Endothelial cell of umbilical vein (primary cell): ENCODE measurements around the gene AGPS. TPM values are rescaled to one million over a fixed set of nuclear protein-coding genes. Genes with fewer than 3 reads are reported as not detected.

Source experiments
- BruUV-seq: library from RNA; stranded (reverse); fragments of 400-500 nt; replicated peaks from 2 replicates; lab custom pipeline; 2021; lab: Mats Ljungman, UMichigan
- CTCF ChIA-PET: fragments of 300-600, 350-600 bp; sonication (Branson Sonifier 250); formaldehyde crosslinking; loops from one replicate; lab custom pipeline; 2021; ENCODE audit warnings: antibody characterized with exemption, inconsistent platforms; lab: Charles Lee
- POLR2A ChIA-PET: fragments of 300-600, 350-600 bp; sonication (Branson Sonifier 250); formaldehyde crosslinking; loops from one replicate; lab custom pipeline; 2021; ENCODE audit warnings: antibody characterized with exemption, inconsistent platforms; lab: Charles Lee
- DNase-seq: peaks from one replicate; pipeline ENCODE4 v3.0.0-alpha.2; 2011; ENCODE audit warnings: low read depth, low spot score
- FAIRE-seq: peaks from 2 replicates; lab custom pipeline; 2011; peaks lifted over from hg19 to GRCh38; lab: Jason Lieb, UNC
- H2AFZ ChIP-seq: 2 replicates; pipeline ENCODE4 v1.6.0; 2012; ENCODE audit warnings: low read depth, low read length, control low read depth, inconsistent platforms
- H3K27ac ChIP-seq: 2 replicates; pipeline ENCODE4 v1.5.1; 2011; ENCODE audit warnings: low read depth, mild to moderate bottlenecking, control low read depth, low read length, moderate library complexity; ENCODE audit not compliant: insufficient read depth
- H3K27me3 ChIP-seq, 2 experiments: 2 replicates each; pipeline versions ENCODE4 v1.6.0 to v1.6.1; 2011; ENCODE audit warnings: low read length in 2 of 2, mixed read lengths in 1 of 2; ENCODE audit not compliant: control insufficient read depth in 2 of 2, insufficient read depth in 2 of 2
- H3K36me3 ChIP-seq, 2 experiments: 2 replicates in 1 of 2; 3 replicates in 1 of 2; pipeline ENCODE4 v1.5.1; 2011; ENCODE audit warnings: low read length in 2 of 2, mild to moderate bottlenecking in 1 of 2, moderate library complexity in 1 of 2; ENCODE audit not compliant: control insufficient read depth in 2 of 2, insufficient read depth in 2 of 2; ENCODE audit errors: extremely low read depth in 1 of 2
- H3K4me1 ChIP-seq: 3 replicates; pipeline ENCODE4 v1.5.1; 2011; ENCODE audit warnings: mild to moderate bottlenecking, low read length; ENCODE audit not compliant: control insufficient read depth, insufficient read depth; ENCODE audit errors: extremely low read depth
- H3K4me2 ChIP-seq: 2 replicates; pipeline ENCODE4 v1.6.1; 2011; ENCODE audit warnings: low read length, control low read depth, mixed read lengths; ENCODE audit not compliant: insufficient read depth
- H3K4me3 ChIP-seq, 3 experiments: fragments of 200-600 bp in 1 of 3; sonication (generic), shearing (Covaris generic) in 1 of 3; replicated peaks in 1 of 3; 2 replicates each; pipeline ENCODE4 v1.5.1; 2011 to 2016; ENCODE audit warnings: control low read depth in 3 of 3, low read length in 3 of 3, mild to moderate bottlenecking in 2 of 3, inconsistent platforms in 1 of 3, low read depth in 1 of 3, moderate library complexity in 1 of 3; ENCODE audit not compliant: insufficient read depth in 1 of 3
- H3K79me2 ChIP-seq: 2 replicates; pipeline ENCODE4 v1.6.0; 2012; ENCODE audit warnings: low read length, inconsistent platforms; ENCODE audit not compliant: control insufficient read depth, insufficient read depth
- H3K9ac ChIP-seq: replicated peaks from 2 replicates; pipeline ENCODE3; 2011; ENCODE audit warnings: low read length, control low read depth; ENCODE audit not compliant: insufficient read depth; ENCODE audit errors: extremely low read depth
- H3K9me1 ChIP-seq: replicated peaks from 3 replicates; pipeline ENCODE4 v1.6.0; 2011; ENCODE audit warnings: mild to moderate bottlenecking, low read length; ENCODE audit not compliant: control insufficient read depth, insufficient read depth; ENCODE audit errors: extremely low read depth
- H3K9me3 ChIP-seq: replicated peaks from 2 replicates; pipeline ENCODE4 v1.5.1; 2012; ENCODE audit warnings: low read length, inconsistent platforms; ENCODE audit not compliant: control insufficient read depth, insufficient read depth
- H4K20me1 ChIP-seq: replicated peaks from 2 replicates; pipeline ENCODE3; 2011; ENCODE audit warnings: mild to moderate bottlenecking, low read length; ENCODE audit not compliant: control insufficient read depth, insufficient read depth; ENCODE audit errors: extremely low read depth
- GATA2 ChIP-seq: IDR thresholded peaks from 2 replicates; pipeline ENCODE4 v1.7.0; 2011; ENCODE audit warnings: low read depth, mild to moderate bottlenecking, moderate library complexity, mixed read lengths, low read length; ENCODE audit not compliant: insufficient read length, insufficient read depth
- JUN ChIP-seq: IDR thresholded peaks from 2 replicates; pipeline ENCODE4 v1.6.1; 2011; ENCODE audit warnings: borderline replicate concordance, low read depth; ENCODE audit not compliant: insufficient read length, insufficient read depth
- POLR2A ChIP-seq: IDR thresholded peaks from 2 replicates; pipeline ENCODE4 v1.6.1; 2012; ENCODE audit warnings: low read depth, mild to moderate bottlenecking, control low read depth, low read length
- POLR2AphosphoS5 ChIP-seq: IDR thresholded peaks from 2 replicates; pipeline ENCODE4 v1.6.1; 2012; ENCODE audit warnings: low read depth, mild to moderate bottlenecking, control low read depth, low read length, moderate library complexity; ENCODE audit not compliant: insufficient read depth
- dilution Hi-C: fragments of 300-500 bp; cut with MboI; formaldehyde crosslinking; loops from one replicate; pipeline ENCODE4 v1.15.0; 2019; ENCODE audit warnings: low sequenced_read_pairs; ENCODE audit not compliant: extremely low pct_ligation_motif_present
- intact Hi-C: fragments of 100-400 bp; cut with micrococcal nuclease; formaldehyde crosslinking; loops from one replicate; pipeline ENCODE4 v1.10.0; 2022
- polyA plus RNA-seq, 4 experiments: library from polyadenylated mRNA; depleted of rRNA in 3 of 4; stranded (reverse) in 3 of 4; unstranded in 1 of 4; fragments of >200 nt; gene quantifications; 2 replicates each; pipeline versions ENCODE4 v1.2.1 to v1.2.3, GENCODE V29; 2011 to 2012; ENCODE audit warnings: missing spikeins in 1 of 4
- total RNA-seq: library from RNA; stranded (reverse); gene quantifications from 2 replicates; pipeline ENCODE4 v1.2.3, GENCODE V29; 2021
- TF ChIP-seq, protein P1 (sequence below), 2 donors: IDR thresholded peaks; 1 replicate in 1 of 2; 2 replicates in 1 of 2; pipeline ENCODE4 v1.5.1; 2011; ENCODE audit warnings: low read length in 2 of 2, mild to moderate bottlenecking in 2 of 2, moderate library complexity in 2 of 2, control low read depth in 1 of 2, inconsistent platforms in 1 of 2, low read depth in 1 of 2; ENCODE audit not compliant: insufficient read depth in 1 of 2; ENCODE audit errors: extremely low read depth in 1 of 2
- TF ChIP-seq, protein P2 (sequence below): IDR thresholded peaks from 2 replicates; pipeline ENCODE4 v1.6.1; 2011; ENCODE audit not compliant: insufficient read depth, insufficient read length

The AGPS gene
- total and polyA plus RNA-seq, 2 donors (not counting 3 experiments of a cell fraction or from before 2014, with no cell fraction given) = 10.1 to 96.5 TPM

GRCh38 chr2:177541258-177541991 lies 148.9 kb downstream of the AGPS start:
- Histone ChIP-seq H3K4me1 (no peaks in the 10 kb centered on the region), H3K27me3 (no peaks in the 10 kb centered on the region), H3K9ac (no peak overlapping the region), H4K20me1 (no peaks in the 10 kb centered on the region), H3K4me3 (no peak overlapping the region), H3K27ac (no peak overlapping the region), H3K9me1 (no peaks in the 10 kb centered on the region), H3K36me3 (no peaks in the 10 kb centered on the region), H3K79me2 (no peaks in the 10 kb centered on the region), H3K4me2 (no peak overlapping the region), H3K9me3 (no peaks in the 10 kb centered on the region), H2AFZ (no peak overlapping the region)
- intact Hi-C loops = no loop called here
- TF ChIP-seq POLR2A = no peak
- TF ChIP-seq JUN = no peak
- TF ChIP-seq, protein P1, sequence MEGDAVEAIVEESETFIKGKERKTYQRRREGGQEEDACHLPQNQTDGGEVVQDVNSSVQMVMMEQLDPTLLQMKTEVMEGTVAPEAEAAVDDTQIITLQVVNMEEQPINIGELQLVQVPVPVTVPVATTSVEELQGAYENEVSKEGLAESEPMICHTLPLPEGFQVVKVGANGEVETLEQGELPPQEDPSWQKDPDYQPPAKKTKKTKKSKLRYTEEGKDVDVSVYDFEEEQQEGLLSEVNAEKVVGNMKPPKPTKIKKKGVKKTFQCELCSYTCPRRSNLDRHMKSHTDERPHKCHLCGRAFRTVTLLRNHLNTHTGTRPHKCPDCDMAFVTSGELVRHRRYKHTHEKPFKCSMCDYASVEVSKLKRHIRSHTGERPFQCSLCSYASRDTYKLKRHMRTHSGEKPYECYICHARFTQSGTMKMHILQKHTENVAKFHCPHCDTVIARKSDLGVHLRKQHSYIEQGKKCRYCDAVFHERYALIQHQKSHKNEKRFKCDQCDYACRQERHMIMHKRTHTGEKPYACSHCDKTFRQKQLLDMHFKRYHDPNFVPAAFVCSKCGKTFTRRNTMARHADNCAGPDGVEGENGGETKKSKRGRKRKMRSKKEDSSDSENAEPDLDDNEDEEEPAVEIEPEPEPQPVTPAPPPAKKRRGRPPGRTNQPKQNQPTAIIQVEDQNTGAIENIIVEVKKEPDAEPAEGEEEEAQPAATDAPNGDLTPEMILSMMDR (IDR thresholded peaks at IDR 0.05; ENCODE audit: extremely low read depth in 1 of 2, insufficient read depth in 1 of 2, low read depth in 1 of 2, low read length in 2 of 2) = no peak
- FAIRE-seq = no peak
- BruUV-seq = no TSS peak
- POLR2A ChIA-PET = no interaction called here
- dilution Hi-C loops = no loop called here
- DNase-seq = no peak
- CTCF ChIA-PET = interaction anchor here (1.2 to 1.8 kb wide), 6 partner anchors 10 to 63 kb away, joined by 3 to 6 read pairs (median 3); no protein-coding TSS in a partner anchor

GRCh38 chr2:177542396-177542795 lies 149.8 kb downstream of the AGPS start:
- no peaks in the 10 kb centered on the region for H3K27me3 ChIP-seq
- H3K36me3 ChIP-seq = no peaks in the 10 kb centered on the region
- CTCF ChIA-PET = interaction anchor here (1.2 to 1.4 kb wide), 2 partner anchors 18 to 37 kb away, joined by 3 read pairs; no protein-coding TSS in a partner anchor
- FAIRE-seq (no peak), DNase-seq (no peak)
- H4K20me1 ChIP-seq = no peaks in the 10 kb centered on the region
- TF ChIP-seq POLR2A (no peak), JUN (no peak), POLR2AphosphoS5 (no peak), GATA2 (no peak)
- TF ChIP-seq, protein P1 (IDR thresholded peaks at IDR 0.05; ENCODE audit: extremely low read depth in 1 of 2, insufficient read depth in 1 of 2, low read depth in 1 of 2, low read length in 2 of 2) = no peak
- TF ChIP-seq, protein P2, sequence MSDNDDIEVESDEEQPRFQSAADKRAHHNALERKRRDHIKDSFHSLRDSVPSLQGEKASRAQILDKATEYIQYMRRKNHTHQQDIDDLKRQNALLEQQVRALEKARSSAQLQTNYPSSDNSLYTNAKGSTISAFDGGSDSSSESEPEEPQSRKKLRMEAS = no peak
- H2AFZ ChIP-seq = no peak overlapping the region
- H3K4me1 ChIP-seq = peaks cover 1% of the 10 kb centered on the region
- H3K9me1 ChIP-seq = no peaks in the 10 kb centered on the region
- no TSS peak for BruUV-seq
- H3K4me3 ChIP-seq = no peak overlapping the region
- no peak overlapping the region for H3K4me2 ChIP-seq
- dilution Hi-C loops = no loop called here
- H3K9me3 ChIP-seq = no peaks in the 10 kb centered on the region
- no peak overlapping the region for H3K27ac ChIP-seq
- POLR2A ChIA-PET = no interaction called here
- H3K79me2 ChIP-seq = no peaks in the 10 kb centered on the region
- H3K9ac ChIP-seq = no peak overlapping the region
- intact Hi-C loops = no loop called here
